Hypothalamus (tissue), 51 donors: ENCODE measurements around the gene FDXR.

Experiments used
- DNase-seq, 51 donors: peaks; one replicate each; lab custom pipeline; 2025; lab: John Stamatoyannopoulos, UW

The FDXR gene

DNA sequence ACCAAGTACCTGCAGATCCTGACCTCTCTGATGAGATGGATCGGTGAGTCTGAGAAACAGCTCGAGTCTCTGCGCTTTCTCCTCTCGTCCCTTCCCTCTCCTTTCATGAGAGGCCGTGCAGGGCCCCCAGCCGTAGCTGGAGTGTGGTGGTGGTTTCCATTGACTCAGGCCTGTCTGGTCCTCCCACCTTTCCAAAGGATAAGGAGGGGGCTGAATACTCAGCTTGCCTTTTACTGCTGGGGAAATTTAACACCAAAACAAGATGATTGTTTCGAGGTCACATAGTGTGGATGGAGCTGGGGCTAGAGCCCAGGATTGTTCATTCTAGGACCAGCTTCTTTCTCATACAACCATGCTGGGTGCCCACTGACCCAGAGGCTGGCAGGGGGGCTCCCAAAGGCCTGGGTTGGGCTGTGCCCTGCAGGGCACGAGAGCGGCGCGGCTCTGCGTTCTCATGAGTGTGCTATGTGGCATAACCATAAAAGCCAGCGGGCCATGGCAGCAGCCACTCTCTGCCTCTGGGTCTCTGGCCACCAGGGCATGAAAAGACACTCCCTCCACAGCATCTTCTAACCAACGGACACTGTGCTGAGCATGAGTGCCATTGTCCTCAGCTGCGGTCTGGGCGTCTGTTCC lies 52.9 kb downstream of the FDXR start:
- DNase-seq, result no peak

DNA sequence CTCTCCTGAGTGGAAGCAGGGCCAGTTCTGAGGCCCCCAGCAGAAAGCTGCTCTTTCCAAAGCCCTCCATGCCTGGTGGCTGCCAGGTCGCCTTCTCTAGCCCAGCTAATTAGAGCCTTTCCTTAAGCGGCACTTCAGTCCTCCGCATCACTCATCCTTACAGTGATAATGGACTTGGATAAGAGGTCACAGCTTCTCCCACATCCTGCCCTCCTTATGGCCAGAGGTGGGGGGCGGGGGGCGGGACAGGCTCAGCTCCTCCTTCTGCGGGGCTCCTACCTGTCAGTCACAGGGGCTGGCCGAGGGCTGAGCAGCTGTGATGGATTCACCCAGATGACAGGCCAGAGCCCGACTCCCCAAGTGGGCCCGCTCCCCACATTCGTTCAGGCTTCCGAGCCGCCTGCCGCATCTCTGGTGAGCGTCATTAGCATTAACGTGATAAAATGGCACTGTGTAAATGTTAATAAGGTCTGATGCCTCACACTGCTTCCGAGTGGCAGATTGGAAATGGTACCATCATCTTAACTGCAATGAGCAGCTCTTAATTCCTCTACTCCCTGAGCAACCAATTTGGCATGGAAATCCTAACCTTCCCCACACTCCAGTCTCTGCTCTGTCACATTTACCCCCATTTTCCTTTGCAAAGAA lies 54.4 kb downstream of the FDXR start:
- DNase-seq, result no peak

DNA sequence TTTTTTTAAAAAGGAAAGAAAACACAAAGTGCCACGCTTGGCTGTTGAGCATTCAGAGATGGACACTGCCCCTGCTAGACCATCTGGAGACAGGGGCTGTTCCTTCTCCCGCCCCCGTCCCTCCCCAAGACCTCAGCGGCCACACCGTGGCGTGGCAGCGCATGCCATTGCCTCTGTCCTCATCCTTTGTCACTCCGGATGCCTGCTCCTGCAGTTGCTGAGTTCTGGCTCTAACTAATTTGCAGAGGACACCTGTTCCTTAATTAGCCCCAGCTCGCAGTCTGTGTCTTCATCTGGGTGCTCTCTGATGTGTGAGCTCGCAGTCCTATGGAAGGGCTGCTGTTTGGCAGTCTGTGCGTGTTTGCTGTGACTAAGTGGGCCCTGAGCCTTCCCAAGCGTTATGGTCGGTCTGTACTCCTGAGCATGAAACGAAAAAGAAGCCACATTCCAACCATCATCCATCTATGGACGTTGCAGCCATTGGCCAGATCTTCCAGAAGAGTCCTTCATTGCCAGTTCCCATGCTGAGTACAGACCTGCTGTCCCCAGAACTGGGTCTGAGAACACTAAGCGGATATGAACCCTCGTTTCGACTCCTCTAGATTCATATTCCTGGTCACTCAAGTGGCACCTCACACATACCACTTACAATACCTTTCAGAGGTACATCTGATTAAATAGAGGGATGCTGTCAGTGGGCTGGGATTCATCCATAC lies 55.7 kb downstream of the FDXR start:
- DNase-seq, result no peak

DNA sequence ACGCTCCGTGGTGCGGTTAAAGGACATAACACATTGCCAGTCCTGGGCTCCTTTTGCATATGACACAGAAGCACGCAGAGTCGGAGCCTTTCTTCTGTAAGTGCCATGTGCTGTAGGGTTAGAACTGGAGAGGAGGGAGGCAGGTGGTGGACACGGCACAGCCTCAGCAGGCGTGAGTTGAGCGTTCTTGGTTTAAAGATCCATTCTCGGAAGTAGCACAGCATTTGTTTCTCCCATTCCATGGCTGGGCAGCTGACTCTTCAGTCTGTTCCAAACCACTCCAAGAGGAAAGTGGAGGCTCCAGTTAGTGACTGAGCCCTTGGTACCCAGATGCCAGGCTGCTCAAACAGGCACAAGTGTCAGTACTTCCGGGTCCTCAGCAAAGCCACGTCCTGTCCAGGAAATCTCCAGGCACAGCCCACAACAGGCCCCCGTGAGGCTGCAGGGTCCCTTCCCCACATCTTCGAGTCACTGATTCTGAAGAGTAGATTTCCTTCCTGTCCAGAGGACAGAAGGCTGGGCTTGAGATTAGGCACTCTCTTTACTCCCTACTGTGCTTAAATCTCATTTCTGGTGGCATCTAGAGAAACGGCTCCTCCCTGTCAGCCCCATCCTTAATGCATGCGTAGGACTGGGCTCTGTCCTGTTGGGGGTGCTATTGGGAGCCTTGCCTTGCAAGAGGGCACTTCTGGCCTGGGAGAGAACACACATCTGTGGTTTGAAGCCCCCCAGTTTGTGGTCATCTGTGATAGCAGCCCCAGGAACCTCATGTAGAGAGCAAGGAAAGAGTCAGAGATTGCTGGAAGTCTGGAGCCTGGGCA lies 57.0 kb downstream of the FDXR start:
- DNase-seq, result peak in 1 of 51 donors; percentile 8

DNA sequence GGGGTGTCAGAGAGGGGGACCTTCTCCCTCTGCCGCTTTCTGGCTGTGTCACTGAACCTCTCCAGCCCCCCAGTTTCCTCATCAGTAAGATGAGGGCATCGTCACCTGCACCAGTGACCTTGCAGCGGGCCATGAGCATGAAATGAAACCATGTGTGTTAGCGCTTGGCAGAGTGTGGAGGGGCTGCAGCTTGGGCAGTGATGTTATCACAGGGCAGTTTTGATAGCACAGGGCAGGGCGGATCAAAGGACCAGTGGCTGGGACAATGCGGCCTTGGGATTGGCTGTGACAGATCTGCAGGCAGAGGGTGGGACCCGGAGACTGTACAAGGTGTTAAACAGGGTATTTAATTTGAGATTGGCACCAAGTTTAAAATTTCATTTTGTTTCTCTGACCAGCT lies 57.7 kb downstream of the FDXR start:
- DNase-seq, result no peak

DNA sequence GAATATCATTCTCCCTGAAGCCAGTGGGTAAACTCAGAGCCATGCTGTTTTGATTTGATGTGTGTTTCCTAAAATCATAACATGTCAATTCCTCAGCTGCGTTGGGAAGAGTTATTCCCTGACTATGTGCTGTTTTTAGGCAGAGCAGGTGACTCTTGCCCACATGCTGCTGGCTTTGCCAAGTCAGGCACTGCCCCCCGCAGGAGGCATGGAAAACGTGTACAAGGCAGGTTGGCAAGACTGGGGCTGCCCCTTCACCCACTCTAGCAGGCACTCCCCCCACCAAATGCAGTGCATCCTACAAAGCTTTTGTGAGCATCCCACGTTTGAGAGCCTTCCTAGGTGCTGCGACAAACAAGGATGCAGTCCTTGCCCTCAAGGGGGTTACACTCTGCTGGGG lies 58.3 kb downstream of the FDXR start:
- DNase-seq, result no peak
